NCI-H1092 treated with DMSO at 0.1 percent for 48 hours (cell line): ENCODE data around the gene GNA15.
A peak's percentile ranks its signal among the peaks of the same experiment; 100 is the strongest.

Experiments
- DNase-seq: peaks from one replicate; lab custom pipeline; 2025; lab: John Stamatoyannopoulos, UW

The GNA15 gene

DNA sequence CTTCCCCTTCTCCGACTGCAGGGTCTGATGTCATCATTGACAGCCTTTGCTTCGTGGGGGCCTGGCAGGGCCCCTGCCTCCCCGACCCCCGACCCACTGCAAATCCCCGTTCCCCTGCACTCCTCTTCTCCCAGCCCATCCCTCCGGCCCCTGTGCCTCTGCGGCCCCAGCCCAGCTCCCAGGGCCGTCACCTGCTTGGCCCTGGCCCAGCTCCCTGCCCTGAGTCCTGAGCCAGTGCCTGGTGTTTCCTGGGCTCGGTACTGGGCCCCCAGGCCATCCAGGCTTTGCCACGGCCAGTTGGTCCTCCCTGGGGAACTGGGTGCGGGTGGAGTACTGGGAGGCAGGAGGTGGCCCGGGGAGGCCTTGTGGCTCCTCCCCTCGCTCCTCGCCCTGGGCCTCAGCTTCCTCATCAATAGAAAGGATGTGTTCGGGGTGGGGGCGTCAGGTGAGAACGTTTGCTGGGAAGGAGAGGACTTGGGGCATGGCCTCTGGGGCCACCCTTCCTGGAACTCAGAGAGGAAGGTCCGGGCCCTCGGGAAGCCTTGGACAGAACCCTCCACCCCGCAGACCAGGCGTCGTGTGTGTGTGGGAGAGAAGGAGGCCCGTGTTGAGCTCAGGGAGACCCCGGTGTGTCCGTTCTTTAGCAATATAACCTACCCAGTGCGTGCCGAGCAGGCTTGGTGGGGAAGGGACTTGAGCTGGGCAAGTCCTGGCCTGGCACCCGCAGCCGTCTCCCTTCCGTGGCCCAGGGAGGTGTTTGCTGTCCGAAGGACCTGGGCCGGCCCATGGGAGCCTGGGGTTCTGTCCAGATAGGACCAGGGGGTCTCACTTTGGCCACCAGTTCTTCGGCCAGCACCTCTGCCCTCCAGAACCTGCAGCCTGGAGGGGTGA is 72.7 kb downstream of the GNA15 start:
- DNase-seq = no peak

GRCh38 chr19:3210347-3211017 is 74.6 kb downstream of the GNA15 start:
- peak; percentile 3 for DNase-seq

GRCh38 chr19:3211191-3211590 is 75.4 kb downstream of the GNA15 start:
- no peak for DNase-seq

DNA sequence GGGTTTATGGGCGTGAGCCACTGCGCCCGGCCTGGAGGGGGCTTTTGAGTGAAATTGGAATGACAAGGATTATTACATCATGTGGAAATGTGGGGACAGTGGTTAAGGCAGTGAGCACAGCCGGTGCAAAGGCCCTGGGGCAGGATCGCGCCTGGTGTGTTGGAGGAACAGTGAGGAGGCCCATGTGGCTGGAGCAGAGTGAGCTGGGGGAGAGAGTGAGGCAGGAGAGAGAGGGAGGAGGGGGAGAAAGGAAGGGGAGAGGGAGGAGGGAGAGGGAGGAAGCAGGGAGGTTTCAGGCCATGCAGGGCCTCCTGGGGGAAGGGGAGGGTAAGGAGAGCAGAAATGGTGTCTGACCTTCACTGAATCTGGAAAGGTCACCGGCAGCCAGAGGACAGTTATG is 77.3 kb downstream of the GNA15 start:
- DNase-seq = no peak
